ENCODE measurements around the gene GDPD1.

The GDPD1 gene

GRCh38 chr17:59296190-59296589 lies 75.9 kb downstream of the GDPD1 start (continued):
- TF ChIP-seq ZNF10 (tag by site-specific recombination; IDR thresholded peaks at IDR 0.05) (peak; percentile 49; the same call in 1 of the 2 replicates), ZNF707 (tag by site-specific recombination; IDR thresholded peaks at IDR 0.05) (no peak)

- no peaks in the 10 kb centered on the region for H3K4me1 ChIP-seq (ENCODE audit: control insufficient read depth, insufficient read depth, low read length)
- POLR2A ChIA-PET: no interaction called here
- no peak overlapping the region for H3K27ac ChIP-seq (ENCODE audit: extremely low read depth, low read depth, low read length)
- no peak overlapping the region for H3K4me3 ChIP-seq (ENCODE audit: low read depth, low read length)
- no peaks in the 10 kb centered on the region for H3K36me3 ChIP-seq (ENCODE audit: control insufficient read depth in 2 of 2, insufficient read depth in 1 of 2, low read length in 2 of 2)
- TF ChIP-seq ZNF341 (tag by site-specific recombination; IDR thresholded peaks at IDR 0.05; ENCODE audit: low read depth): no peak
- peak; percentile 7; the same call in 1 of the 2 replicates for TF ChIP-seq ZNF146 (tag by site-specific recombination; IDR thresholded peaks at IDR 0.05)
- H3K9me3 ChIP-seq (ENCODE audit: control insufficient read depth, insufficient read depth, low read depth, low read length): no peaks in the 10 kb centered on the region
- CTCF ChIA-PET: interaction anchor here (0.6 kb wide), 1 partner anchor 326 kb away, joined by 5 read pairs; no protein-coding TSS in a partner anchor
Observed at GRCh38 chr17:59298521-59298920, 78.2 kb downstream of the GDPD1 start.

GRCh38 chr17:59299400-59300092 lies 79.2 kb downstream of the GDPD1 start:
- Histone ChIP-seq H3K36me3 (ENCODE audit: control insufficient read depth in 2 of 2, insufficient read depth in 1 of 2, low read length in 2 of 2) (no peaks in the 10 kb centered on the region), H3K4me1 (ENCODE audit: control insufficient read depth, insufficient read depth, low read length) (no peaks in the 10 kb centered on the region), H3K9me3 (ENCODE audit: control insufficient read depth, insufficient read depth, low read depth, low read length) (no peaks in the 10 kb centered on the region), H3K4me3 (ENCODE audit: low read depth, low read length) (no peak overlapping the region), H3K27ac (ENCODE audit: extremely low read depth, low read depth, low read length) (no peak overlapping the region)
- ChIA-PET POLR2A (no interaction called here), CTCF (interaction anchor here (0.6 to 1.4 kb wide), 4 partner anchors 11 to 423 kb away, joined by 3 to 10 read pairs (median 4); no protein-coding TSS in a partner anchor)
- TF ChIP-seq ZNF132 (tag by site-specific recombination; IDR thresholded peaks at IDR 0.05; ENCODE audit: borderline replicate concordance): no peak
- no peak for TF ChIP-seq ZNF426 (tag by site-specific recombination; IDR thresholded peaks at IDR 0.05)
- no peak for TF ChIP-seq ZNF610 (tag by site-specific recombination; IDR thresholded peaks at IDR 0.05; ENCODE audit: borderline replicate concordance)
- no peak for TF ChIP-seq ZNF488 (tag by site-specific recombination; IDR thresholded peaks at IDR 0.05)
- no peak for TF ChIP-seq ZBTB44 (tag by site-specific recombination; IDR thresholded peaks at IDR 0.05)
- no peak for TF ChIP-seq GLI2 (tag by site-specific recombination; IDR thresholded peaks at IDR 0.05; ENCODE audit: borderline replicate concordance, low read depth)
- no peak for TF ChIP-seq ZNF148 (tag by site-specific recombination; IDR thresholded peaks at IDR 0.05; ENCODE audit: borderline replicate concordance)
- 0 out of 2 replicates have a peak, but pooled peaks have one; percentile 13 for TF ChIP-seq PRDM6 (tag by site-specific recombination; IDR thresholded peaks at IDR 0.05)
